ENCODE results near the gene ATP6V1C2.

- TF ChIP-seq CTCF (conservative IDR thresholded peaks at IDR 0.05 in 1 of 2, IDR thresholded peaks at IDR 0.05 in 1 of 2; ENCODE audit: low read depth in 1 of 2, low read length in 2 of 2) (no peak), EZH2 (IDR thresholded peaks at IDR 0.05; ENCODE audit: low read length, missing control alignments) (no peak)
Measured at GRCh38 chr2:10757814-10758286, 36.4 kb downstream of the ATP6V1C2 start.
